IPS-18a (cell line): ENCODE data around the gene TNFRSF17.
"Not testable (repeated sequence)": the region's sequence is repeated elsewhere in the genome, so short reads cannot be mapped to it uniquely, and the experiment has no call there.

Experiments
- H3K27ac ChIP-seq: one replicate; pipeline ENCODE4 v1.5.1; 2013; ENCODE audit warnings: low read length
- H3K27me3 ChIP-seq: one replicate; pipeline ENCODE4 v1.6.1; 2013; ENCODE audit warnings: mild to moderate bottlenecking, low read length; ENCODE audit not compliant: control insufficient read depth, insufficient read depth
- H3K36me3 ChIP-seq: one replicate; pipeline ENCODE4 v1.6.1; 2013; ENCODE audit warnings: low read depth, low read length; ENCODE audit not compliant: control insufficient read depth
- H3K4me1 ChIP-seq: one replicate; pipeline ENCODE4 v1.6.1; 2013; ENCODE audit warnings: low read depth, low read length; ENCODE audit not compliant: control insufficient read depth
- H3K4me3 ChIP-seq: one replicate; pipeline ENCODE4 v1.5.1; 2013; ENCODE audit warnings: low read length
- H3K9ac ChIP-seq: one replicate; pipeline ENCODE4 v1.6.1; 2013; ENCODE audit warnings: mild to moderate bottlenecking, low read length, moderate library complexity
- H3K9me3 ChIP-seq: one replicate; pipeline ENCODE4 v1.6.1; 2013; ENCODE audit warnings: low read depth, low read length; ENCODE audit not compliant: control insufficient read depth

The TNFRSF17 gene

DNA sequence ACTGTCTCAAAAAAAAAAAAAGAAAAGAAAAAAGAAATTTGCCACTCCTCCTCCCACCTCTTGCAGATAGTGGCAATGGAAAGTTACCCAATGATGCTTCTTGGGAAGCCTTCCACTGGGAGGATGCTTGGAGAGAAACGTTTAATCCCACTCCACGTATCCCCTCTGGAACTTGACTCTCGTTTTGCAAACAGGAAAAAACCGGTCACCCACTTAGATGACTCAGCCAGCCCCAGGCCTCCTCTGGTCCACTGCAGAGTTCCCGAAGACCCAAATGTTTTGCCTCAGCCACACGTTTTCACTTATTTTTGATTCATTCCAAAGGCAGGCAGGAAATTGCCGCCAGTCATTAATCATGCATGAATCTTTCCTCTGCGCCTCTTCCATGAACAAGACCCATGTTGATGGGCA lies 9.3 kb upstream of the TNFRSF17 start:
- Histone ChIP-seq H3K4me3 (no peak overlapping the region), H3K9me3 (no peaks in the 10 kb centered on the region), H3K9ac (no peak overlapping the region), H3K27me3 (no peaks in the 10 kb centered on the region), H3K27ac (no peak overlapping the region), H3K4me1 (no peaks in the 10 kb centered on the region), H3K36me3 (no peaks in the 10 kb centered on the region)

DNA sequence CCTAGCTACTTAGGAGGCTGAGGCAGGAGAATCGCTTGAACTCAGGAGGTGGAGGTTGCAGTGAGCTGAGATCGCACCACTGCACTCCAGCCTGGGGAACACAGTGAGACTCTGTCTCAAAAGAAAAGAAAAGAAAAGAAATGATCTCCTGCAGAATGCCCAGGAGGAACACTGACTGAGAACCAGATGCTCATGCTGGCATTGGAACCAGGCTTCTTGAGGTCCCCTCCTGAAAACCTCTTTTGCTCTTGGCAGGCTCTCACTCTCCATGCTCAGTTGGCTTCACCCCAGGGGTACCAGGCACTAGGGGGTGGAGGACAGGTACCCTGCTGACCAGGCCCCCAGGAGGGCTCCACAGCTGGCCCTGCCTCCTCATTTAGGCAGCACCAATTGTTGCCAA lies 8.5 kb upstream of the TNFRSF17 start:
- no peaks in the 10 kb centered on the region for H3K9me3 ChIP-seq
- H3K9ac ChIP-seq = no peak overlapping the region
- no peaks in the 10 kb centered on the region for H3K27me3 ChIP-seq
- no peaks in the 10 kb centered on the region for H3K4me1 ChIP-seq
- no peaks in the 10 kb centered on the region for H3K36me3 ChIP-seq
- H3K27ac ChIP-seq = no peak overlapping the region
- no peak overlapping the region for H3K4me3 ChIP-seq

DNA sequence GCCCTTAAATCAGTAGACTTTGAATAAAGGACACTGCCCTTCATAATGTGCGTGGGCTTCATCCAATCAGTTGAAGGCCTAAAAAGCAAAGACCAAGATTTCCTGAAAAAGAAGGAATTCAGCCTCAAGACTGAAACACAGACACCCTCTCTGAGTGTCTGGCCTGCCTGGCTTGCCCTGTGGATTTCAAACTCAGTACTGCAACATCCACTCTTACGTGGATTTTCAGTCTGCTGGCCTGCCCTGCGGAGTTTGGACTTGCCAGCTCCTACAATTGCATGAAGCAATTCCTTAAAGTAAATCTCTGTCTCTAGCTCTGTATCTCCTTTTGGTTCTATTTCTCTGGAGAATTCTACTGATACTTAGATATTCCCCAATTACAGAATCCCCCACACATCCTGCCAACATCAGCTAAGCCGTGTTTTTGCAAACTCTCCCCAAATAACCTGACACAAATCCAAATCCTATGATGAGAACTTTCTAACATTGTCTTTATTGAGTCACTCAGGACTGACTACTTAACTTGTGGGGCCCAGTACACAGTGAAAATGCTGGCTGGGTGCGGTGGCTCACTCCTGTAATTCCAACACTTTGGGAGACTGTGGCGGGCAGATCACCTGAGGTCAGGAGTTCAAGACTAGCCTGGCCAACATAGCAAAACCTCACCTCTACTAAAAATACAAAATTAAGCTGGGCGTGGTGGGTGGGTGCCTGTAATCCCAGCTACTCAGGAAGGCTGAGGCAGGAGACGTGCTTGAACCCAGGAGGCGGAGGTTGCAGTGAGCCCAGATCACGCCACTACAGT lies 7.2 kb upstream of the TNFRSF17 start:
- H3K36me3 ChIP-seq = no peaks in the 10 kb centered on the region
- no peaks in the 10 kb centered on the region for H3K9me3 ChIP-seq
- H3K9ac ChIP-seq = no peak overlapping the region
- H3K4me3 ChIP-seq = no peak overlapping the region
- H3K4me1 ChIP-seq = no peaks in the 10 kb centered on the region
- H3K27ac ChIP-seq = no peak overlapping the region
- H3K27me3 ChIP-seq = no peaks in the 10 kb centered on the region

DNA sequence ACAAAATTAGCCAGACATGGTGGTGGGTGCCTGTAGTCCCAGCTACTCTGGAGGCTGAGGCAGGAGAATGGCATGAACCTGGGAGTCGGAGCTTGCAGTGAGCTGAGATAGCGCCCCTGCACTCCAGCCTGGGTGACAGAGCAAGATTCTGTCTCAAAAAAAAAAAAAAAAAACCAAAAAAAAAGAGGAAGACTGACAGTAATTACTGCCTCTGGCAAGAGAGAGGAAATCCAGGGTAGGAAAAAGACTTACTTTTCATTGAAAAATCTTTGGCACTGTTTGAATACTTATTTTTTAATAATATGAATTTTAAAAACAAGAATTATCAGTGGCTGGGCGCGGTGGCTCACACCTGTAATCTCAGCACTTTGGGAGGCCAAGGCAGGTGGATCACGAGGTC lies 2.6 kb upstream of the TNFRSF17 start:
- H3K4me1 ChIP-seq, H3K27ac ChIP-seq, H3K9me3 ChIP-seq, H3K4me3 ChIP-seq, H3K36me3 ChIP-seq, H3K27me3 ChIP-seq, H3K9ac ChIP-seq: not testable (repeated sequence)

DNA sequence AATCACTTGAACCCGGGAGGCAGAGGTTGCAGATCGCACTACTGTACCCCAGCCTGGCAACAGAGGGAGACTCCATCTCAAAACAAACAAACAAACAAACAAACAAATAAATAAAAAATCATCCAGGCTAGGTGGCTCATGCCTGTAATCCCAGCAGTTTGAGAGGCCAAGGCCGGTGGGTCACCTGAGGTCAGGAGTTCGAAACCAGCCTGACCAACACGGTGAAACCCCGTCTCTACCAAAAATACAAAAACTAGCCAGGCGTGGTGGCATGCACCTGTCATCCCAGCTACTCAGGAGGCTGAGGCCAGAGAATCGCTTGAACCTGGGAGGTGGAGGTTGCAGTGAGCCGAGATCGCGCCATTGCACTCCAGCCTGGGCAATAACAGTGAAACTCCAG lies 2.0 kb upstream of the TNFRSF17 start:
- H3K9ac ChIP-seq, H3K27me3 ChIP-seq, H3K9me3 ChIP-seq, H3K27ac ChIP-seq, H3K4me1 ChIP-seq, H3K36me3 ChIP-seq, H3K4me3 ChIP-seq: not testable (repeated sequence)

DNA sequence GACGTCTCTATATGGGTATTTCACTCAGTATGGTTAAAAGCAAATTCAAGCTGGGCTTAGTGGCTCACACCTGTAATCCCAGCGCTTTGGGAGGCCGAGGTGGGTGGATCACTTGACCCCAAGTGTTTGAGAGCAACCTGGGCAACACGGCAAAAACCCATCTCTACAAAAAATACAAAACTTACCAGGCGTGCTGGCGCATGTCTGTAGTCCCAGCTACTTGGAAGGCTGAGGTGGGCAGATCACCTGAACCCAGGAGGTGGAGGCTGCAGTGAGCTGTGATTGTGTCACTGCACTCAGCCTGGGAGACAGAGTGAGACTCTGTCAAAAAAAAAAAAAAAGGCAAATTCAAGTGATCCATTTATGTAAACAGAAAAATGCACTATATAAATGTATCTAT lies 1.3 kb upstream of the TNFRSF17 start:
- Histone ChIP-seq H3K27me3 (no peaks in the 10 kb centered on the region), H3K4me1 (no peaks in the 10 kb centered on the region), H3K36me3 (no peaks in the 10 kb centered on the region), H3K9me3 (no peaks in the 10 kb centered on the region), H3K4me3 (no peak overlapping the region), H3K9ac (no peak overlapping the region), H3K27ac (no peak overlapping the region)

DNA sequence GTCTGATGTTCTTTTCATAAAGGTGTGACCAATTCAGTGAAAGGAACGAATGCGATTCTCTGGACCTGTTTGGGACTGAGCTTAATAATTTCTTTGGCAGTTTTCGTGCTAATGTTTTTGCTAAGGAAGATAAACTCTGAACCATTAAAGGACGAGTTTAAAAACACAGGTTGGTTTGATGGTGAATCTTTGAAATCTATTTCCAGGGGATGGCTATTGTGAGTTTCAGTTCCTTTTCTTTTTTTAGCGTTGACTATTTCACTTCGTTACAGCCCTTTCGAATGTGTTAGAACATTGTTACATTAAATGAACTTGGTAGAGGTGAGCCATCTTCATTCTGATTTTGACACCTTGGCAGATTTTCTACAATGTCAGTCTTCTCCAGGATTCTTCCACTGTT lies 1.2 kb downstream of the TNFRSF17 start:
- Histone ChIP-seq H3K4me3 (no peak overlapping the region), H3K9me3 (no peaks in the 10 kb centered on the region), H3K4me1 (no peaks in the 10 kb centered on the region), H3K27ac (no peak overlapping the region), H3K9ac (no peak overlapping the region), H3K27me3 (no peaks in the 10 kb centered on the region), H3K36me3 (no peaks in the 10 kb centered on the region)

DNA sequence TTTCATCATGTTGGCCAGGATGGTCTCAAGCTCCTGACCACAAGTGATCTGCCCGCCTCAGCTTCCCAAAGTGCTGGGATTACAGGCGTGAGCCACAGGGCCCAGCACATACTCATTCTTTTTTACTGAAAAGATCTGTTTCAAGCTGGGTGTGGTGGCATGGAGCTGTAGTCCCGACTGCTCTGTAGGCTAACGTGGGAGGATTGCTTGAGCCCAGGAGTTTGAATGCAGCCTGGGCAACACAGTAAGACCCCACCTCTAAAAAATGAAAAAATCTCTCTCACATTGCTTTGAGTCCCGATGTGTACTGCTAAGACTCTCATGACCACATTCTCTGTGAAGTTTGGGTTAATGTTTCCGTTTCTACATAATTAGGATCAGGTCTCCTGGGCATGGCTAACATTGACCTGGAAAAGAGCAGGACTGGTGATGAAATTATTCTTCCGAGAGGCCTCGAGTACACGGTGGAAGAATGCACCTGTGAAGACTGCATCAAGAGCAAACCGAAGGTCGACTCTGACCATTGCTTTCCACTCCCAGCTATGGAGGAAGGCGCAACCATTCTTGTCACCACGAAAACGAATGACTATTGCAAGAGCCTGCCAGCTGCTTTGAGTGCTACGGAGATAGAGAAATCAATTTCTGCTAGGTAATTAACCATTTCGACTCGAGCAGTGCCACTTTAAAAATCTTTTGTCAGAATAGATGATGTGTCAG lies 2.3 kb downstream of the TNFRSF17 start:
- H3K36me3 ChIP-seq = no peaks in the 10 kb centered on the region
- H3K27me3 ChIP-seq = no peaks in the 10 kb centered on the region
- no peak overlapping the region for H3K4me3 ChIP-seq
- H3K27ac ChIP-seq = no peak overlapping the region
- H3K4me1 ChIP-seq = no peaks in the 10 kb centered on the region
- no peaks in the 10 kb centered on the region for H3K9me3 ChIP-seq
- no peak overlapping the region for H3K9ac ChIP-seq

DNA sequence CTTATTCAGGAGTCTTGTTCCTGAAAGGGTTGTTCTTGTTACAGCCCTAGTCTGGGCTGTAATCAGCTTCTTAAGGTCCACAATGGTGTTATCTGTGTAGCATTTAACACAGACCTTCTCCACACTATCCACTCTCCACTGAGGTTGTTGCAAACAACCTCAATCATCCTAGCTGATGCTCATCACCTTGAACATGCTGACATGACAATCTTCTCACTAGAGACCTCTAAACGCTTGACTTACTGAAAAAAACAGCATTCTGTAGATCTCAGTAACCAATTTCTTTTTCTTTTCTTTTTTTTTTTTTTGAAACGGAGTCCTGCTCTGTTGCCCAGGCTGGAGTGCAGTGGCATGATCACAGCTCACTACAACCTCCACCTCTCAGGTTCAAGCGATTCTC lies 3.6 kb downstream of the TNFRSF17 start:
- Histone ChIP-seq H3K27me3 (no peaks in the 10 kb centered on the region), H3K4me1 (no peaks in the 10 kb centered on the region), H3K4me3 (no peak overlapping the region), H3K27ac (no peak overlapping the region), H3K36me3 (no peaks in the 10 kb centered on the region), H3K9me3 (no peaks in the 10 kb centered on the region), H3K9ac (no peak overlapping the region)

DNA sequence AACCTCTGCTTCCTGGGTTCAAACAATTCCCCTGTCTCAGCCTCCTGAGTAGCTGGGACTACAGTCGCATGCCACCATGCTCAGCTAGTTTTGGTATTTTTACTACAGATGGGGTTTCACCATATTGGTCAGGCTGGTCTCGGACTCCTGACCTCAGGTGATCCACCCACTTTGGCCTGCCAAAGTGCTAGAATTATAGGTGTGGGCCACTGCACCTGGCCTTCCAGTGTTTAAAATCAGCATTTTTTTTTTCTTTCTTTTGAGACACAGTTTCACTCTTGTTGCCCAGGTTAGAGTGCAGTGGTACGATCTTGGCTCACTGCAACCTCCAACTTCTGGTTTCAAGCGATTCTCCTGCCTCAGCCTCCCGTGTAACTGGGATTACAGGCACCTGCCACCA lies 5.3 kb downstream of the TNFRSF17 start:
- H3K27ac ChIP-seq, H3K27me3 ChIP-seq, H3K9me3 ChIP-seq, H3K9ac ChIP-seq, H3K4me3 ChIP-seq, H3K36me3 ChIP-seq, H3K4me1 ChIP-seq: not testable (repeated sequence)

DNA sequence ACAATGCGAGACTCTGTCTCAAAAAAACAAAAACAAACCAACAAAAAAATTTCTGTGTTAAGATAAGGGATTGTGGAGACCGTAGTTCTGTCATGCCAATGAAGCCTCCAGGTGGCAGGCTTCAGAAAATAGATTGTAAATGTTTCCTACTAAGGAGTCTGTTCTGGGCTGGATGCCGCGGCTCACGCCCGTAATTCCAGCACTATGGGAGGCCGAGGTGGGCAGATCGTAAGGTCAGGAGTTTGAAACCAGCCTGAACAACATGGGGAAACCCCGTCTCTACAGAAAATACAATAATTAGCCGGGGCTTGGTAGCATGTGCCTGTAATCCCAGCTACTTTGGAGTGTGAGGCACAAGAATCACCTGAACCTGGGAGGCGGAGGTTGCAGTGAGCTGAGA lies 7.1 kb downstream of the TNFRSF17 start:
- no peak overlapping the region for H3K4me3 ChIP-seq
- no peak overlapping the region for H3K27ac ChIP-seq
- no peak overlapping the region for H3K9ac ChIP-seq
- no peaks in the 10 kb centered on the region for H3K9me3 ChIP-seq
- peaks cover under 1% of the 10 kb centered on the region for H3K4me1 ChIP-seq
- no peaks in the 10 kb centered on the region for H3K27me3 ChIP-seq
- H3K36me3 ChIP-seq = no peaks in the 10 kb centered on the region

DNA sequence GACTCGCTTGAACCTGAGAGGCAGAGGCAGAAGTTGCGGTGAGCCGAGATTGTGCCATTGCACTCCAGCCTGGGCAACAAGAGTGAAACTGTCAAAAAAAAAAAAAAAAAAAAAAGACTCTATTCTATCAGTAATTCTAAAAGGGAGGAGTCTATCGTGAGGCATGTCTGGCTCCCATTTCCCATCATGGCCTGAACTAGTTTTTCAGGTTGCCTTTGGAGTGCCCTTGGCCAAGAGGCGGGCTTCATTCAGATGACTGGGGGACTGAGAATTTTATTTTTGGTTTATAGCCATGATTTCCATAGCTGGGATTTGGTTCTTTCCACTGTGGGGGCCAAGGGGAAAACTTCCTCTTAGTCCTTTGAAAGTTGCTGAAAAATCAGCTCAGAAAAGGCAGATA lies 8.1 kb downstream of the TNFRSF17 start:
- Histone ChIP-seq H3K27ac (no peak overlapping the region), H3K36me3 (no peaks in the 10 kb centered on the region), H3K9me3 (no peaks in the 10 kb centered on the region), H3K4me3 (no peak overlapping the region), H3K27me3 (no peaks in the 10 kb centered on the region), H3K9ac (no peak overlapping the region), H3K4me1 (peaks cover 5% of the 10 kb centered on the region)
